ENCODE measurements around the gene CTSK. TPM values are rescaled to one million over a fixed set of nuclear protein-coding genes. Genes with fewer than 3 reads are reported as not detected.

The CTSK gene
- total and polyA plus RNA-seq, 2 of the 4 experiments (the other 2 are of a cell fraction) = 7.7 to 15.1 TPM

- Histone ChIP-seq H3K23ac (ENCODE audit: low read depth, low read length) (no peak overlapping the region), H3K9ac (ENCODE audit: low read depth, low read length) (no peak overlapping the region), H3K4me2 (ENCODE audit: low read depth, low read length) (peak overlapping the region; percentile 27), H2AK5ac (ENCODE audit: low read depth, low read length) (no peak overlapping the region), H2AK9ac (replicated peaks; ENCODE audit: low read depth, low read length, poor library complexity) (no peak overlapping the region), H2BK15ac (ENCODE audit: low read depth, low read length) (no peak overlapping the region), H3K4me1 (ENCODE audit: control insufficient read depth, insufficient read depth, low read length) (peaks cover 11% of the 10 kb centered on the region), H2BK5ac (ENCODE audit: low read depth, low read length, poor library complexity, severe bottlenecking) (peak overlapping the region; percentile 64), H3K56ac (ENCODE audit: extremely low read depth, insufficient read depth, low read length) (no peak overlapping the region), H3K4ac (ENCODE audit: low read depth, low read length) (peak overlapping the region; percentile 17; the same call in 1 of the 2 replicates), H2BK120ac (ENCODE audit: low read depth, low read length) (peak overlapping the region; percentile 45; the same call in 1 of the 2 replicates), H3K18ac (ENCODE audit: low read depth, low read length) (peak overlapping the region; percentile 49), H2BK20ac (ENCODE audit: low read depth, low read length) (peak overlapping the region; percentile 45; the same call in 1 of the 2 replicates), H4K8ac (ENCODE audit: low read depth in 2 of 2, low read length in 2 of 2) (peak overlapping the region in 1 of 2 experiments; percentile 49; a peak in 1 of 4 replicates), H4K20me1 (ENCODE audit: insufficient read depth, low read length) (no peaks in the 10 kb centered on the region; the same call in 1 of the 2 replicates), H3K27me3 (ENCODE audit: control insufficient read depth, insufficient read depth, low read length) (no peaks in the 10 kb centered on the region), H3K4me3 (ENCODE audit: insufficient read depth, low read depth, low read length) (no peak overlapping the region), H4K91ac (ENCODE audit: insufficient read depth, low read depth, low read length) (no peak overlapping the region), H3K79me1 (ENCODE audit: low read depth in 1 of 2, low read length in 2 of 2) (no peaks in the 10 kb centered on the region), H3K9me3 (ENCODE audit: control insufficient read depth, insufficient read depth, low read length) (peaks cover 3% of the 10 kb centered on the region), H4K5ac (ENCODE audit: low read depth, low read length) (peak overlapping the region; percentile 4; the same call in 1 of the 2 replicates), H2AFZ (replicated peaks; ENCODE audit: low read length, poor library complexity) (no peak overlapping the region), H3K27ac (ENCODE audit: insufficient read depth, low read length) (peak overlapping the region; percentile 9; the same call in 1 of the 2 replicates), H3K9me1 (ENCODE audit: insufficient read depth, low read length) (no peaks in the 10 kb centered on the region; the same call in 1 of the 2 replicates), H3K14ac (replicated peaks; ENCODE audit: low read depth, low read length) (no peak overlapping the region; the same call in 1 of the 2 replicates), H3K36me3 (ENCODE audit: control insufficient read depth, insufficient read depth, low read length) (no peaks in the 10 kb centered on the region)
- dilution Hi-C loops (cut with HindIII; ENCODE audit: low sequenced_read_pairs, unreplicated experiment) (no loop called here), intact Hi-C loops (cut with micrococcal nuclease) (no loop called here), in situ Hi-C loops (cut with MboI; ENCODE audit: low sequenced_read_pairs) (no loop called here)
- POLR2A ChIA-PET (ENCODE audit: unreplicated experiment) = no interaction called here
- DNase-seq (peak; percentile 97), ATAC-seq (ENCODE audit: low read depth) (peak; percentile 89)
- TF ChIP-seq USF2 (IDR thresholded peaks at IDR 0.05; ENCODE audit: low read depth, low read length) = no peak
- TF ChIP-seq FOS (IDR thresholded peaks at IDR 0.05; ENCODE audit: low read depth, low read length) = peak; percentile 54
- TF ChIP-seq RCOR1 (IDR thresholded peaks at IDR 0.05; ENCODE audit: insufficient replicate concordance, low read length) = no peak
- TF ChIP-seq CTCF (conservative IDR thresholded peaks at IDR 0.05; ENCODE audit: low read depth, low read length) = no peak
- TF ChIP-seq MAFK (IDR thresholded peaks at IDR 0.05; ENCODE audit: low read depth, low read length) = no peak
- no peak for TF ChIP-seq MXI1 (IDR thresholded peaks at IDR 0.05; ENCODE audit: borderline replicate concordance, low read depth, low read length)
- no peak for TF ChIP-seq RFX5 (IDR thresholded peaks at IDR 0.05; ENCODE audit: low read depth, low read length)
- TF ChIP-seq MAZ (IDR thresholded peaks at IDR 0.05; ENCODE audit: borderline replicate concordance, low read depth, low read length) = no peak
- no peak for TF ChIP-seq NFE2L2 (IDR thresholded peaks at IDR 0.05; ENCODE audit: low read depth, low read length)
- TF ChIP-seq RAD21 (IDR thresholded peaks at IDR 0.05; ENCODE audit: low read length) = no peak
- TF ChIP-seq SMC3 (IDR thresholded peaks at IDR 0.05; ENCODE audit: low read depth, low read length) = no peak; the same call in 1 of the 2 replicates
- peak; percentile 91 for TF ChIP-seq CEBPB (IDR thresholded peaks at IDR 0.05; ENCODE audit: low read depth, low read length)
- 0 out of 2 replicates have a peak, but pooled peaks have one; percentile 43 for TF ChIP-seq BHLHE40 (IDR thresholded peaks at IDR 0.05; ENCODE audit: low read depth, low read length)
- no peak for TF ChIP-seq ELK1 (IDR thresholded peaks at IDR 0.05; ENCODE audit: borderline replicate concordance, low read depth, low read length)
- TF ChIP-seq POLR2A (IDR thresholded peaks at IDR 0.05; ENCODE audit: low read depth, low read length) = no peak
- no peak for TF ChIP-seq CHD1 (IDR thresholded peaks at IDR 0.05; ENCODE audit: low read depth, low read length)
- CTCF ChIA-PET = interaction anchor here (1.0 to 1.3 kb wide), 2 partner anchors 48 to 72 kb away, joined by 3 to 4 read pairs; no protein-coding TSS in a partner anchor
- no TSS peak for BruUV-seq (replicated peaks)
- WGBS, 2 experiments (ENCODE audit: extremely low coverage in 2 of 2, insufficient read length in 1 of 2) = no CpG with 5 or more reads among the region's 2 CpGs
These were observed 43.4 kb downstream of the CTSK start for GRCh38 chr1:150764617-150765101.

Measured in IMR-90 (cell line).